GM18868 (cell line): Measurements from ENCODE around the gene ABCD4.

ENCODE experiments used
- ATAC-seq: cut with Tn5 transposase; IDR thresholded peaks from one replicate; pipeline ENCODE4 v1.9.1; 2021; ENCODE audit warnings: mild to moderate bottlenecking, moderate library complexity; ENCODE audit not compliant: unreplicated experiment

ABCD4 gene

DNA sequence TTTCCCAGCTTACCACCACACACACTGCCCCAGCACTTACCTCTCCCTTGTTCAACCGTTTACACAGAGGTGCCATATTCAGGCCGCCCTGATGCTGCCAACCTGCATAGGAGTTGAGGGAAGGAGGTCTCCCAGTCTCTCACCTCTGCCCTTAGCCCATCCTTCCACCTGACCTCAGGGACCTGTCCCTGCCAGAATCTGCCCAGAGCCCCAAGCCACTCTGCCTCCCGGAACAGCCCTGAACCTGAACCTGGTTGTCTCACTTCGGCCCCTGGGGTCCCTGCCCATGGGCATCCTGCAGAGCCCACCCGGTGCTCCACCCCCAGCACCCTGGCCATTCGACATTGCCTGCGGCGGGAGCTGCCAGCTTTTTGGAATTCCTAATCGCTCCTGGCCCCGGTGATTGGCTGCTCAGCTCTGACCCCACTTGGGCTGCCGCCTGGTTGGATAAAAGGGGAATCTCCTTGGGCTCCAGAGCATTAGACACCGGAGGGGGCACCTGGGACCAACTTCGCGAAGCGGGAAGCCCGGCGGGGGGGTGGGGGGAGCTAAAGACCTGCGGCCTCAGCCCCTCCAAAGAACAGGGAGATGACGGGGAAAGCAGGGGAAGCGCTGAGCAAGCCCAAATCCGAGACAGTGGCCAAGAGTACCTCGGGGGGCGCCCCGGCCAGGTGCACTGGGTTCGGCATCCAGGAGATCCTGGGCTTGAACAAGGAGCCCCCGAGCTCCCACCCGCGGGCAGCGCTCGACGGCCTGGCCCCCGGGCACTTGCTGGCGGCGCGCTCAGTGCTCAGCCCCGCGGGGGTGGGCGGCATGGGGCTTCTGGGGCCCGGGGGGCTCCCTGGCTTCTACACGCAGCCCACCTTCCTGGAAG lies 63.5 kb downstream of the ABCD4 start, which contains the start of gene VSX2:
VSX2 (plus strand) TSS at position 476 of the 874 bp plus-strand sequence; CDS start at position 589, 113 bp downstream.
- no peak for ATAC-seq

DNA sequence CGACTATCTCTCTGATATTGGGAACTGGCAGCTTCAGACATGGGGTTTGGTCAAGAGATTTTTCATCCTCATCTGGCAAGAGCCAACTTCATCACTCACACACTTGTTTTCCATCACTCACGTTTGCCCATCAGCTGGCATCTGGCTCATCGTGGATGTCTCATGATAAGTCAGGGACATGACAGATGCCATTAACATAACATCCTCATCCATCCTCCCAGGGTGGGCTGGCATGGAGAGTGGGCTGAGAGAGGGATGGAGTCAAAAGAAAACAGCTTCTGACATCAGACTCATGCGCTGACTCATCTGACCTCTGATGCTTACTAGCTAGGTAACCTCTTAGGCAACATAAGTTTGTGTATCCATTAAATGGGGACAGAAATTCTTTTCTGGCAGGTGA lies 65.3 kb downstream of the ABCD4 start:
- ATAC-seq, result no peak
